Nephron progenitor cell (in vitro differentiated cells): ENCODE measurements around the gene HEXIM1.

ENCODE experiments used
- DNase-seq: peaks from one replicate; pipeline ENCODE4 v3.0.0; 2021
- H3K27ac Mint-ChIP-seq: 2 replicates; pipeline ENCODE4 v1.8.0; 2021; ENCODE audit warnings: mild to moderate bottlenecking, moderate library complexity, mixed read lengths
- H3K27me3 Mint-ChIP-seq: 2 replicates; pipeline ENCODE4 v1.8.0; 2021; ENCODE audit warnings: mild to moderate bottlenecking, low read depth, mixed read lengths; ENCODE audit not compliant: poor library complexity
- H3K36me3 Mint-ChIP-seq: 2 replicates; pipeline ENCODE4 v1.8.0; 2021; ENCODE audit warnings: low read depth, mixed read lengths
- H3K4me1 Mint-ChIP-seq: 2 replicates; pipeline ENCODE4 v1.8.0; 2021; ENCODE audit warnings: mixed read lengths
- H3K4me3 Mint-ChIP-seq: 2 replicates; pipeline ENCODE4 v1.8.0; 2021; ENCODE audit warnings: mild to moderate bottlenecking, moderate library complexity, mixed read lengths
- H3K9me3 Mint-ChIP-seq: 2 replicates; pipeline ENCODE4 v1.8.0; 2021; ENCODE audit warnings: mild to moderate bottlenecking, moderate library complexity, mixed read lengths
- CTCF ChIP-seq: fragments of 200-600 bp; sonication (generic); IDR thresholded peaks from 2 replicates; pipeline ENCODE4 v1.5.0; 2021; ENCODE audit warnings: antibody characterized with exemption

The HEXIM1 gene

DNA sequence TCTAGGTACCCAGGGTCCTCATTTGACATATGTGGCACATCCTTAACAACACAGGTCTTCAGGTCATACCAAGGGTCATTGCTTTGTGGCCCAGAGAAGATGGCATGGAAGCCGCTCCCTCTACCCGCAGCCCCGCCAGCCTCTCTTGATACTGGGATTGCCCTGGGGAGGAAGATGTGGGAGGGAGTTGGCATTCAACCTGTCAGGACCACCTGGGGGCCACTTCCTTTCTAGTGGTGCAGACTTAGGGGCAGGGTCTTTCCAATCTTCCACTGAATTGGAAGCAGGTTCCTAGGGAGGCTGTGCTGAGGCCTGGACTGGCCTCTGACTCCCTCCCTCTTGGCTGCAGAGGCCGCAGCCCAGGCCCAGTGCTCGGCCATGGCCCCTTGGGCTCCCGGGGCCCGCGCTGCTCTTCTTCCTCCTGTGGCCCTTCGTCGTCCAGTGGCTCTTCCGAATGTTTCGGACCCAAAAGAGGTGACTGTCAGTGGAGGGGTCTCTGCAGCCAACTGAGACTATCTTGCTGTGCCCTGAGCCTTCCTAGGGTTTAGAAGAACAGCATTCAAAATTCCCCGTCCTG, 5.1 kb upstream of the HEXIM1 start:
- no peak overlapping the region for H3K27ac Mint-ChIP-seq
- no peak for DNase-seq
- no peak overlapping the region for H3K4me3 Mint-ChIP-seq
- no peaks in the 10 kb centered on the region for H3K27me3 Mint-ChIP-seq
- H3K4me1 Mint-ChIP-seq, result peaks cover 53% of the 10 kb centered on the region
- H3K36me3 Mint-ChIP-seq, result peaks cover 4% of the 10 kb centered on the region
- H3K9me3 Mint-ChIP-seq, result no peaks in the 10 kb centered on the region
- no peak for TF ChIP-seq CTCF

GRCh38 chr17:45143767-45144198, 4.5 kb upstream of the HEXIM1 start:
- H3K36me3 Mint-ChIP-seq, result peaks cover 4% of the 10 kb centered on the region
- no peak for TF ChIP-seq CTCF
- peak overlapping the region; percentile 36 for H3K4me3 Mint-ChIP-seq
- no peaks in the 10 kb centered on the region for H3K9me3 Mint-ChIP-seq
- DNase-seq, result peak; percentile 44
- no peak overlapping the region for H3K27ac Mint-ChIP-seq
- H3K27me3 Mint-ChIP-seq, result peaks cover 5% of the 10 kb centered on the region
- peaks cover 53% of the 10 kb centered on the region for H3K4me1 Mint-ChIP-seq

DNA sequence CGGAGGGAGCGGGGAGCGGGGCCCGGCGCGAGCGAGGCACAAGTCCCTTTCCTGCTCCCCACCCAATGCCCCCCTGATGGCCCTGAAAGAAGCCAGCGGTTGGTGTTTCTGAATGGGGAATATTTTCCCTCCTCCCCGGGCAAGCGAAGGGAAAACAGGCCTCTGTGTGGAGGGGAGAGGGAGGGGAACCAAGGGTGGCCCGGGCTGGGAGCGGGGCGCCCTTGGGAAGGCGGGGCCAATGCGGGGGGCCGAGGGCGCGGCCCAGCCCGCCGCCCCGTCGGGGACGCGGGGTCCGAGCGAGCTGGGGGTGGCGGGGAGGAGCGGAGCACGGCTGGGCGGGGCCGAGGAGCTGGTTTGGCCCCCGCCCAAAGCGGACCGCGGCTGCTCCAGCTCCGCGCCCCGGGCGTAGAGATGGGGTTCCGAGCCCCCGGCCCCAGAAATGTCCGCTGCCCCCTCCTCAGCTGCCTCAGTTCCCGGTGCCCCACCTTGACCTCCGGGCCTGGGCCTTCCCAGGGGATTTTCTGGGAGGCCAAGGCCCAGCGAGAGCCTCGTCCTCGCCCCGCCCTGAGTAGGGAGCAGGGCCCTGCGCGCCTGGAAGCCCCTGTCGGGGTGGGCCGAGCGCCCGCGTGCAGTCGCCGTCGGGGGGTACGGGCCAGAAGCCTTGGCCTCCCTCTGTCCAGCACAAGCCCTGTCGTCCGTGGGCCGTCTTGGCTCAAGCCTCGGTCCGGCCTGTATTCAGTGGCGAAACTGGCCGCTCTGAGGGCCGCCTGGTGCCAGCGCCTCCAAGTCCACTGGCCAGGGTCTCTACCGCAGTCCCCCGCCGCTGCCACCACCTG, 3.9 kb upstream of the HEXIM1 start:
- no peak for TF ChIP-seq CTCF
- no peak overlapping the region for H3K27ac Mint-ChIP-seq

DNA sequence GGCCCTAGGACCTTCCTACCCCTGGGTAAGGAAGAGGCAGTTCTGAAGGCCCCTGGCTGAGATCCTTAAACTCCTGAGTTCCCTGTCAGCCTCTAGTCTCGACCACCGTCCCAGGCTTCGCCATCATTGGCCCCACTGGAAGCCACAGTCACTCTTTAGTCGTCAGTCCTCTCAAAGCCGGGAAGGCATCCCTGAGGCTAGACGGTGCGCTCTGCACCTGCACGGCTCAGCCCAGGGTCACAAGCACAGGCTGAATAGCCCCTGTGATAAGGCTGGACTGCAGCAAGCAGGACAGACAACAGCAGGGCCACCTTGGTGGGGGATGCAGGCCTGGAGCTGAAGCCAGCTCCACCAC, 3.3 kb upstream of the HEXIM1 start:
- no peak for TF ChIP-seq CTCF
- Mint-ChIP-seq H3K4me3 (no peak overlapping the region), H3K27me3 (peaks cover 9% of the 10 kb centered on the region), H3K27ac (no peak overlapping the region), H3K4me1 (peaks cover 48% of the 10 kb centered on the region), H3K9me3 (no peaks in the 10 kb centered on the region), H3K36me3 (peaks cover 4% of the 10 kb centered on the region)
- no peak for DNase-seq

More for the DNA sequence above, 3.9 kb upstream of the HEXIM1 start:
- no peak for DNase-seq
- Mint-ChIP-seq H3K9me3 (no peaks in the 10 kb centered on the region), H3K4me1 (peaks cover 50% of the 10 kb centered on the region), H3K27me3 (peaks cover 6% of the 10 kb centered on the region), H3K4me3 (peak overlapping the region; percentile 36), H3K36me3 (peaks cover 4% of the 10 kb centered on the region)

DNA sequence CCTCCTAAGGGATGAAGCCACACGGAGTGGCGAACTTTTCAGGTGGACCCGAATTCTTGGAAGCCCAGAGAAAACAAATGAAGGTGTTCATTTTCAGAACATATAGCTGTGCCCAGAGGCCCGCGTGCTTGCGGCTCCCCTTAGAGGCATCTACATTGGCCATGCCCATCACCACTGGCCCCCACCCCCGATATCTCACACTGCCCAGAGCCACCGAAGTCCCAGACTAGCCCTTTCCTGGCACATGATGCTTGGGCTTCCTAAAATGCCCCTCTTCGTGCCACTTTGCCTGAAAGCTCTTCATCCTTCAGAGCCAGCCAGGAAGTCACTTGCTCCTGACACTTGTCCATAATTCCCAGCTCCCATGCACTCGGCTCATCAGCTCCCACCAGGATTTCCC, 2.1 kb upstream of the HEXIM1 start:
- Mint-ChIP-seq H3K27me3 (peaks cover 9% of the 10 kb centered on the region), H3K9me3 (no peaks in the 10 kb centered on the region), H3K4me3 (peak overlapping the region; percentile 100), H3K4me1 (peaks cover 49% of the 10 kb centered on the region), H3K27ac (peak overlapping the region; percentile 66), H3K36me3 (peaks cover under 1% of the 10 kb centered on the region)
- no peak for DNase-seq
- no peak for TF ChIP-seq CTCF

DNA sequence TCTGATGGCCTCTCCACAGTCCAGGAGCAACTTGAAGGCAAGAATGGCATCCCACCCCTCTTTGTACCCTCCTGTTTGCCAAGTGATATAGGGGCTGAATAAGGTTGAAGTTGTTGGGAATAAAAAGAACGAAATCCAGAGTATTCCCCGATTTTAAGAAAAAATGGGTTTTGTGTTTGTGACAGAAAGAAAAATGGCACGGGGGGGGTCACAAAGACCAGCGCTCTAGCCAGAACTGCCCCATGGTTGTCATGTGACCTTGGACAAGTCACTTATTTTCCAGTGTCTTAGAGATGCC, 1.7 kb upstream of the HEXIM1 start:
- Mint-ChIP-seq H3K9me3 (no peaks in the 10 kb centered on the region), H3K36me3 (no peaks in the 10 kb centered on the region), H3K4me3 (peak overlapping the region; percentile 100), H3K4me1 (peaks cover 51% of the 10 kb centered on the region), H3K27ac (peak overlapping the region; percentile 97), H3K27me3 (peaks cover 9% of the 10 kb centered on the region)
- no peak for TF ChIP-seq CTCF
- no peak for DNase-seq
